Activated CD8-positive, alpha-beta memory T cell treated with anti-CD3 and anti-CD28 coated beads, Interleukin-2, amount 10 ng/mL, durations not matched to agents 7 days and 5 days (primary cell): ENCODE data around the gene AFG1L. TPM values are rescaled to one million over a fixed set of nuclear protein-coding genes. Genes with fewer than 3 reads are reported as not detected.

Source experiments
- ATAC-seq: fragments of 150-1000 bp; cut with Tn5 transposase; one replicate; pipeline ENCODE4 v1.10.0; 2021; ENCODE audit warnings: moderate library complexity
- CTCF ChIA-PET: fragments of 350-600 bp; sonication (Branson Sonifier 250); formaldehyde crosslinking; loops from one replicate; lab custom pipeline; 2021; ENCODE audit warnings: antibody characterized with exemption; lab: Charles Lee
- DNase-seq: peaks from one replicate; pipeline ENCODE4 v3.0.0-alpha.2; 2020
- H3K27ac Mint-ChIP-seq: one replicate; pipeline ENCODE4 v1.8.0; 2021; ENCODE audit warnings: mild to moderate bottlenecking, mixed read lengths
- H3K27me3 Mint-ChIP-seq: one replicate; pipeline ENCODE4 v1.8.0; 2021; ENCODE audit warnings: mixed read lengths
- H3K36me3 Mint-ChIP-seq: one replicate; pipeline ENCODE4 v1.8.0; 2021; ENCODE audit warnings: mild to moderate bottlenecking, mixed read lengths
- H3K4me1 Mint-ChIP-seq: one replicate; pipeline ENCODE4 v1.8.0; 2021; ENCODE audit warnings: mixed read lengths
- H3K4me3 Mint-ChIP-seq: one replicate; pipeline ENCODE4 v1.8.0; 2021; ENCODE audit warnings: mild to moderate bottlenecking, moderate library complexity, mixed read lengths
- H3K9me3 Mint-ChIP-seq: one replicate; pipeline ENCODE4 v1.8.0; 2022; ENCODE audit warnings: low read depth, mixed read lengths
- total RNA-seq, 2 experiments: library from RNA; stranded (reverse); gene quantifications; one replicate each; pipeline ENCODE4 v1.2.3, GENCODE V29; 2021

AFG1L gene
- total RNA-seq, 2 experiments from 2014 or later = 3.9 to 8.9 TPM

DNA sequence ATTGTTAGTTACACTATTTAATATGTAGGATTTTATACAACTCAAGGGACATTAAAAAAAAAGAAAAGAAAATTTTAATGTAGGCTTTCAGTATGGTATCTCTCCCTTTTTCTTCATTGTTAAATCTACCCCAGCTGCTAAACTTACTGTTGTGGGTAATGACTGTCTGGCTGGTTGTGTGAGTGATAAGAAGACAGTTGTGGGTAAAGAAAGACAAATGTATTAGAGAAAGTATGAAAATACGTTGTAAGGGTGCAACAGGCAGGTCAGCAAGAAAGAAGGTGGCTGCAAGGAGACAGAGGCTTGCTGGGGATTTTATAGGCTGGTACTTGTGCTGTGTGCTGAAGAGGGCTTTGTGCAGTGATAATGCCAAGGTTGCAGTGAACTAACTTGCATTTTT, 174.5 kb downstream of the AFG1L start:
- H3K27ac Mint-ChIP-seq = no peak overlapping the region

GRCh38 chr6:108473197-108473596, 178.3 kb downstream of the AFG1L start:
- H3K4me1 Mint-ChIP-seq = no peaks in the 10 kb centered on the region
- CTCF ChIA-PET = no interaction called here
- DNase-seq (no peak), ATAC-seq (no peak)
- no peaks in the 10 kb centered on the region for H3K9me3 Mint-ChIP-seq
- peaks cover 31% of the 10 kb centered on the region for H3K27me3 Mint-ChIP-seq
- H3K4me3 Mint-ChIP-seq = no peak overlapping the region
- no peaks in the 10 kb centered on the region for H3K36me3 Mint-ChIP-seq
- no peak overlapping the region for H3K27ac Mint-ChIP-seq

More for the DNA sequence above, 174.5 kb downstream of the AFG1L start:
- H3K4me1 Mint-ChIP-seq = no peaks in the 10 kb centered on the region
- H3K36me3 Mint-ChIP-seq = no peaks in the 10 kb centered on the region
- CTCF ChIA-PET = no interaction called here
- ATAC-seq (no peak), DNase-seq (no peak)
- H3K4me3 Mint-ChIP-seq = no peak overlapping the region
- H3K9me3 Mint-ChIP-seq = no peaks in the 10 kb centered on the region
- H3K27me3 Mint-ChIP-seq = peaks cover 26% of the 10 kb centered on the region

GRCh38 chr6:108476376-108476775, 181.5 kb downstream of the AFG1L start:
- peaks cover 2% of the 10 kb centered on the region for H3K36me3 Mint-ChIP-seq
- H3K27ac Mint-ChIP-seq = no peak overlapping the region
- no peaks in the 10 kb centered on the region for H3K9me3 Mint-ChIP-seq
- CTCF ChIA-PET = interaction anchor here (2.0 kb wide), 1 partner anchor 16 kb away, joined by 10 read pairs; no protein-coding TSS in a partner anchor
- no peaks in the 10 kb centered on the region for H3K4me1 Mint-ChIP-seq
- peaks cover 14% of the 10 kb centered on the region for H3K27me3 Mint-ChIP-seq
- H3K4me3 Mint-ChIP-seq = no peak overlapping the region
- no peak for ATAC-seq
- DNase-seq = no peak

GRCh38 chr6:108476847-108477430, 182.1 kb downstream of the AFG1L start:
- Mint-ChIP-seq H3K27ac (no peak overlapping the region), H3K9me3 (peaks cover 3% of the 10 kb centered on the region), H3K27me3 (peaks cover 9% of the 10 kb centered on the region), H3K4me3 (no peak overlapping the region), H3K36me3 (peaks cover 3% of the 10 kb centered on the region), H3K4me1 (no peaks in the 10 kb centered on the region)
- DNase-seq (no peak), ATAC-seq (no peak)
- CTCF ChIA-PET = interaction anchor here (0.9 to 2.0 kb wide), 2 partner anchors 15 to 16 kb away, joined by 3 to 10 read pairs; no protein-coding TSS in a partner anchor

- H3K9me3 Mint-ChIP-seq = peaks cover 9% of the 10 kb centered on the region
These were observed 187.7 kb downstream of the AFG1L start for GRCh38 chr6:108482559-108482958.

DNA sequence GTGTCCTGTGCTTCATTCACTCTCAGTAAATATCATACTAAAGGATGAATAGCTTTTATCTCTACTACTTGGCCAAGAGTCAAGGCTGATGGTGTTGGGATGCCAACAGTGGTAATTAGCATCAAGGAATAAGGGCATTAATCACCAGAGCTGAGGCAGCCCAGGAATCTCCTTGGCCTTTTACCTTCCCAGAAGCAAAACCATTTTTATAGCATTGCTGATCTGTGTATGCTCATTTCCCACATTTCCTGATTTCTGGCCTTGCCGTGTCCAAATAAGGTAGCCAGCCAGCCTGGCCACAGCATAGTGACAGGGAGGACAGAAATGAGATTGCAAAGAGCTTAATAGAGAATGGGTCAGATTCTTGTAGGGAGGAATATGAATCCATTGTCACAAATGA, 189.2 kb downstream of the AFG1L start:
- H3K27me3 Mint-ChIP-seq = no peaks in the 10 kb centered on the region
- H3K27ac Mint-ChIP-seq = no peak overlapping the region
- CTCF ChIA-PET = no interaction called here
- peaks cover 10% of the 10 kb centered on the region for H3K36me3 Mint-ChIP-seq
- H3K4me1 Mint-ChIP-seq = no peaks in the 10 kb centered on the region
- no peak for ATAC-seq
- peaks cover 9% of the 10 kb centered on the region for H3K9me3 Mint-ChIP-seq
- DNase-seq = no peak
- H3K4me3 Mint-ChIP-seq = no peak overlapping the region

More at GRCh38 chr6:108482559-108482958, 187.7 kb downstream of the AFG1L start:
- Mint-ChIP-seq H3K4me3 (no peak overlapping the region), H3K4me1 (no peaks in the 10 kb centered on the region), H3K27ac (no peak overlapping the region), H3K36me3 (peaks cover 10% of the 10 kb centered on the region), H3K27me3 (no peaks in the 10 kb centered on the region)
- no peak for ATAC-seq
- DNase-seq = no peak
- CTCF ChIA-PET = no interaction called here

DNA sequence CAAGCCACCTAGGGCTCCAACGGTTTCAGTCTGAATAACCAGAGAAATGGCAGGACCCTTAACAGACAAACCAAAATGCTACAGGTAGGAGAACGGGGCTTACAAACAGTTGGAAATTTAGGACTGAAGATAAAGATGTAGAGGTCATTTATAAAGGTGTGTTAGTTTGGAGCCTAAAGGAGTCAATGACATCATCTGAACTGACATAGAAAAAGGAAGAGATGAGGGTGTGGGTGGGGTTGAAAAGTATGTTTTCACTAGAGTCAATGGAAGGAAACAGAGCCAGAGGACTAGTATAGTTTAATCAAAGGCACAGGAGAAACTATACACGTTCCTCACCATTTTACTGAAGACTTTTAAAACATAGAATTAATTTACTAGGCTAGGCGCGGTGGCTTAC, 194.8 kb downstream of the AFG1L start:
- Mint-ChIP-seq H3K27ac (no peak overlapping the region), H3K27me3 (peaks cover 4% of the 10 kb centered on the region), H3K36me3 (no peaks in the 10 kb centered on the region), H3K9me3 (no peaks in the 10 kb centered on the region), H3K4me1 (no peaks in the 10 kb centered on the region), H3K4me3 (no peak overlapping the region)
- CTCF ChIA-PET = interaction anchor here (2.4 kb wide), 1 partner anchor 378 kb away, joined by 12 read pairs; no protein-coding TSS in a partner anchor
- no peak for ATAC-seq
- no peak for DNase-seq

- ATAC-seq (no peak), DNase-seq (no peak)
- Mint-ChIP-seq H3K9me3 (no peaks in the 10 kb centered on the region), H3K36me3 (no peaks in the 10 kb centered on the region), H3K4me3 (no peak overlapping the region), H3K27ac (no peak overlapping the region), H3K4me1 (no peaks in the 10 kb centered on the region), H3K27me3 (peaks cover 4% of the 10 kb centered on the region)
- CTCF ChIA-PET = interaction anchor here (0.7 to 3.5 kb wide), 17 partner anchors 11 to 512 kb away, joined by 3 to 12 read pairs (median 3); no protein-coding TSS in a partner anchor
These were observed 197.4 kb downstream of the AFG1L start for GRCh38 chr6:108492131-108492766.

GRCh38 chr6:108494434-108494833, 199.6 kb downstream of the AFG1L start:
- Mint-ChIP-seq H3K4me3 (no peak overlapping the region), H3K9me3 (no peaks in the 10 kb centered on the region), H3K36me3 (no peaks in the 10 kb centered on the region), H3K27me3 (peaks cover 4% of the 10 kb centered on the region), H3K27ac (no peak overlapping the region), H3K4me1 (no peaks in the 10 kb centered on the region)
- DNase-seq (no peak), ATAC-seq (no peak)
- CTCF ChIA-PET = no interaction called here

GRCh38 chr6:108497883-108498282, 203.0 kb downstream of the AFG1L start:
- H3K36me3 Mint-ChIP-seq = peaks cover under 1% of the 10 kb centered on the region
- H3K4me1 Mint-ChIP-seq = no peaks in the 10 kb centered on the region
- no peak overlapping the region for H3K27ac Mint-ChIP-seq
- CTCF ChIA-PET = interaction anchor here (1.5 kb wide), 1 partner anchor 329 kb away, joined by 5 read pairs; no protein-coding TSS in a partner anchor
- no peak overlapping the region for H3K4me3 Mint-ChIP-seq
- peak; percentile 50 for DNase-seq
- H3K9me3 Mint-ChIP-seq = no peaks in the 10 kb centered on the region
- H3K27me3 Mint-ChIP-seq = no peaks in the 10 kb centered on the region
- ATAC-seq = peak; percentile 42

DNA sequence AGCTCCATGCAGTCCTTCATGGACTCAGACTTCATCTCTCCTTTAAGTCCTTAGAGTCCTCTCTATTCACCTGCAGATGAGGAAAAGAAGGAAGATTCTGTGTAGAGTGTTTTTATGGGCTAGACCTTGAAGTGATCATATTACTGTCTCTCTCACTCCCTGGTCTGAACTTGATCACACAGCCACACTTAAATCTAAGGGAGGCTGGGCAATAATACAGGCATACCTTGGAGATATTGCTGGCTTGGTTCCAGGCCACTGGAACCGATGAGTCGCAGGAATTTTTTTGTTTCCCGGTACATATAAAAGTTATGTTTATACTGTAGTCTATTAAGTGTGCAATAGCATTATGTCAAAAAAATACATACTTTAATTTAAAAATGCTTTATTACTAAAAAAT, 206.7 kb downstream of the AFG1L start:
- no peaks in the 10 kb centered on the region for H3K27me3 Mint-ChIP-seq
- H3K27ac Mint-ChIP-seq = no peak overlapping the region
- ATAC-seq (no peak), DNase-seq (no peak)
- no peak overlapping the region for H3K4me3 Mint-ChIP-seq
- CTCF ChIA-PET = interaction anchor here (1.1 kb wide), 1 partner anchor 389 kb away, joined by 3 read pairs; no protein-coding TSS in a partner anchor
- H3K36me3 Mint-ChIP-seq = peaks cover 3% of the 10 kb centered on the region
- H3K4me1 Mint-ChIP-seq = peaks cover 2% of the 10 kb centered on the region
- no peaks in the 10 kb centered on the region for H3K9me3 Mint-ChIP-seq

- ATAC-seq (no peak), DNase-seq (no peak)
- CTCF ChIA-PET = interaction anchor here (0.6 kb wide), 1 partner anchor 12 kb away, joined by 3 read pairs; no protein-coding TSS in a partner anchor
- no peak overlapping the region for H3K4me3 Mint-ChIP-seq
- no peaks in the 10 kb centered on the region for H3K27me3 Mint-ChIP-seq
- H3K27ac Mint-ChIP-seq = no peak overlapping the region
- peaks cover 3% of the 10 kb centered on the region for H3K36me3 Mint-ChIP-seq
- H3K4me1 Mint-ChIP-seq = peaks cover 2% of the 10 kb centered on the region
- no peaks in the 10 kb centered on the region for H3K9me3 Mint-ChIP-seq
These were observed 208.0 kb downstream of the AFG1L start for GRCh38 chr6:108502832-108503231.

DNA sequence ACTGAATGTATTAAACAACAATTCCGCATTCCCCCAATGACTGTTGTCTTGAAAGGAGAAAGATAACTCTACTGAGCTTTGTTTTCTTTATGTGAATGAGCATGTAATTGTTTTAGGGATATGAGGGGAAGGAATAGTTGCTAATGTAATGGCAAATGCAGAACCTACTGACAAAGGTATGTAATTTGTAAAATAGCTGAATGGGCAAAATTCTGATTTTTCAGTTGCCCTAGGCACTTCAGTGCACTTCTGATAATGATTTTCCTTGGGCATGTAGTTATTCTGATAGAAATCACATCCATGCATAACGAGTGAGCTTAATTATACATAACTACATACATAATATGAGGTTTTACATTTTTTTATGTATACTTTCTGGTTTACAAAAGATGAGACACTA, 212.5 kb downstream of the AFG1L start:
- CTCF ChIA-PET = interaction anchor here (1.0 kb wide), 1 partner anchor 15 kb away, joined by 3 read pairs; no protein-coding TSS in a partner anchor
- peaks cover 3% of the 10 kb centered on the region for H3K36me3 Mint-ChIP-seq
- no peak for DNase-seq
- peaks cover 2% of the 10 kb centered on the region for H3K4me1 Mint-ChIP-seq
- H3K27ac Mint-ChIP-seq = no peak overlapping the region
- H3K4me3 Mint-ChIP-seq = no peak overlapping the region
- ATAC-seq = no peak
- no peaks in the 10 kb centered on the region for H3K27me3 Mint-ChIP-seq
- no peaks in the 10 kb centered on the region for H3K9me3 Mint-ChIP-seq
